Ascending aorta (tissue), 2 donors: ENCODE data around the gene CYP1B1. TPM values are rescaled to one million over a fixed set of nuclear protein-coding genes. Genes with fewer than 3 reads are reported as not detected.
"Not testable (repeated sequence)": the region's sequence is repeated elsewhere in the genome, so short reads cannot be mapped to it uniquely, and the experiment has no call there.

Experiments
- DNase-seq, 2 donors: peaks; one replicate each; pipeline ENCODE4 v3.0.0-alpha.2; 2019; ENCODE audit warnings: low spot score in 2 of 2
- H3K27ac ChIP-seq, 2 donors: fragments of 200-600 bp; sonication (generic); one replicate each; pipeline ENCODE4 v1.5.1; 2016 to 2017; ENCODE audit warnings: mild to moderate bottlenecking in 1 of 2
- H3K27me3 ChIP-seq: fragments of 200-600 bp; sonication (generic); one replicate; pipeline ENCODE4 v1.5.1; 2017
- H3K36me3 ChIP-seq, 2 donors: fragments of 200-600 bp; sonication (generic); one replicate each; pipeline ENCODE4 v1.5.1; 2016
- H3K4me1 ChIP-seq, 2 donors: fragments of 200-600 bp; sonication (generic); one replicate each; pipeline ENCODE4 v1.5.1; 2016 to 2017; ENCODE audit warnings: mild to moderate bottlenecking in 1 of 2
- H3K4me3 ChIP-seq, 2 donors: fragments of 200-600 bp; sonication (generic); one replicate each; pipeline ENCODE4 v1.5.1; 2016 to 2017; ENCODE audit warnings: mild to moderate bottlenecking in 1 of 2
- H3K9me3 ChIP-seq, 2 donors: fragments of 200-600 bp; sonication (generic); one replicate each; pipeline ENCODE4 v1.5.1; 2016
- intact Hi-C: fragments of 100-400 bp; cut with DNase I; formaldehyde crosslinking; loops from one replicate; pipeline ENCODE4 v1.15.1; 2023
- total RNA-seq: library from RNA; depleted of rRNA; stranded (reverse); fragments of >200 nt; gene quantifications from one replicate; pipeline ENCODE4 v1.1.0, GENCODE V29; 2016
- TF ChIP-seq, protein P1 (sequence below), 3 experiments: fragments of 200-600 bp in 2 of 3; fragments of 450-650 bp in 1 of 3; sonication (generic) in 2 of 3; IDR thresholded peaks; one replicate each; pipeline ENCODE4 v1.5.1; 2016 to 2019; ENCODE audit warnings: antibody characterized with exemption in 3 of 3, mild to moderate bottlenecking in 1 of 3, moderate library complexity in 1 of 3

Gene CYP1B1
- total RNA-seq, 1 donor from 2014 or later, result 148 TPM

DNA sequence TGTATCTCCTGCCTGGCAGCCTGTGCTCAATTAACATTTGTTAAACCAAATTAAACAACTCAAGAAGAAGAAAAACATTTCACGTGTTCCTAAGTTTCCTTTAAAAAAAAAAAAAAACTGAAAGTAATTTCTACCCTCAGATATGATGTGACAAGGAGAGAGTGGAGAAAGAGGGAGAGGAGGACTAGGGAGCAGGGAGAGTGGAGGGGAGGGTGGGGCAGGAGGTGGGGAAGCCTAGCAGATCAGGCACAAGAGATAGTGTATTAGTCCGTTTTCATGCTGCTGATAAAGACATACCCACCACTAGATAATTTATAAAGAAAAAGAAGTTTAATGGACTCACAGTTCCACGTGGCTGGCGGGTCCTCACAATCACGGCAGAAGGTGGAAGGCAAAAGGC, 46.4 kb downstream of the CYP1B1 start:
- TF ChIP-seq, protein P1, sequence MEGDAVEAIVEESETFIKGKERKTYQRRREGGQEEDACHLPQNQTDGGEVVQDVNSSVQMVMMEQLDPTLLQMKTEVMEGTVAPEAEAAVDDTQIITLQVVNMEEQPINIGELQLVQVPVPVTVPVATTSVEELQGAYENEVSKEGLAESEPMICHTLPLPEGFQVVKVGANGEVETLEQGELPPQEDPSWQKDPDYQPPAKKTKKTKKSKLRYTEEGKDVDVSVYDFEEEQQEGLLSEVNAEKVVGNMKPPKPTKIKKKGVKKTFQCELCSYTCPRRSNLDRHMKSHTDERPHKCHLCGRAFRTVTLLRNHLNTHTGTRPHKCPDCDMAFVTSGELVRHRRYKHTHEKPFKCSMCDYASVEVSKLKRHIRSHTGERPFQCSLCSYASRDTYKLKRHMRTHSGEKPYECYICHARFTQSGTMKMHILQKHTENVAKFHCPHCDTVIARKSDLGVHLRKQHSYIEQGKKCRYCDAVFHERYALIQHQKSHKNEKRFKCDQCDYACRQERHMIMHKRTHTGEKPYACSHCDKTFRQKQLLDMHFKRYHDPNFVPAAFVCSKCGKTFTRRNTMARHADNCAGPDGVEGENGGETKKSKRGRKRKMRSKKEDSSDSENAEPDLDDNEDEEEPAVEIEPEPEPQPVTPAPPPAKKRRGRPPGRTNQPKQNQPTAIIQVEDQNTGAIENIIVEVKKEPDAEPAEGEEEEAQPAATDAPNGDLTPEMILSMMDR (IDR thresholded peaks at IDR 0.05), result no peak
- no peak overlapping the region for H3K27ac ChIP-seq
- intact Hi-C loops, result no loop called here

DNA sequence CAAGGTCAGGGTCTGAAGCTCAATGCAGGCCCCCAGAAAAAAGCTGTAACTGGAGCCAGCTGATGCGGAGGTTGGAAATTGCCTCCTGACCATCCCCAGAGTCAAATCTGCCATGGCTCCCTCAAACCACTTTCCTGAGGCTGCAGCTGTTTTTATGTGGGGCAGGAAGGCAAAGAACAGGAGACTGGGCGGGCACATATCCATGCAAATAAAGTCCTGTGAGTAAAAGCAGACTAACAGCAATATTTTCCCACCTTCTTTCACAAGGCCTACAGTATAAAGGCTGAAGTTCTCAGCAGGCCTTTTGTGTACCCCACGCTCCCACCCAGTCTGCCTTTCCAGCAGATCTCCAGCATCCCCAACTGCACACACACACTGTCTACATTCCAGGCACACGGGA, 47.1 kb downstream of the CYP1B1 start:
- no peaks in the 10 kb centered on the region for H3K27me3 ChIP-seq
- DNase-seq, result no peak
- intact Hi-C loops, result no loop called here

More for the DNA sequence above, 46.4 kb downstream of the CYP1B1 start:
- no peak for DNase-seq
- no peaks in the 10 kb centered on the region for H3K27me3 ChIP-seq
- H3K4me1 ChIP-seq, result no peaks in the 10 kb centered on the region
- H3K9me3 ChIP-seq, result no peaks in the 10 kb centered on the region
- H3K36me3 ChIP-seq, result no peaks in the 10 kb centered on the region
- no peak overlapping the region for H3K4me3 ChIP-seq

DNA sequence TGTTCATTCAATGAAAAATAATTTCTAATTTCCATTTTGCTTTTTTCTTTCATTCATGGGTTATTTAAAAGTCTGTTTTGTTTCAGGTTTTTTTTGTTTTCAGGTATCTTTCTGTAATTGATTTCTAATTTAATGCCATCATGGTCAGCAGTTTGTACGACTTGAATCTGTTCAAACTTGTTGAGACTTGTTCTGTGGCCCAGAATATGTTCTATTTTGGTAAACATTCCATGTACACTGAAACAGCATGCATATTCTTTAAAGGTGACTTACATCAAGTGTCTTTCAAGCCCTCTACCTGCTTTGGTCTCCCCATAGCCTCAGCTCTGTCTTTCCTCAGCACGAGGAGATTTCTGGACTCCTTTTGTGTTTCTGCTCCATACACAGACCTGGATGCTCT, 49.1 kb downstream of the CYP1B1 start:
- no peaks in the 10 kb centered on the region for H3K27me3 ChIP-seq
- H3K36me3 ChIP-seq, result no peaks in the 10 kb centered on the region
- H3K4me3 ChIP-seq, result no peak overlapping the region
- intact Hi-C loops, result no loop called here
- no peak for DNase-seq
- H3K27ac ChIP-seq, result no peak overlapping the region
- H3K4me1 ChIP-seq, result no peaks in the 10 kb centered on the region
- TF ChIP-seq, protein P1 (IDR thresholded peaks at IDR 0.05), result no peak
- no peaks in the 10 kb centered on the region for H3K9me3 ChIP-seq

More for the DNA sequence above, 47.1 kb downstream of the CYP1B1 start:
- no peaks in the 10 kb centered on the region for H3K36me3 ChIP-seq
- H3K4me3 ChIP-seq, result no peak overlapping the region
- TF ChIP-seq, protein P1 (IDR thresholded peaks at IDR 0.05), result no peak
- no peaks in the 10 kb centered on the region for H3K9me3 ChIP-seq
- no peaks in the 10 kb centered on the region for H3K4me1 ChIP-seq
- no peak overlapping the region for H3K27ac ChIP-seq

DNA sequence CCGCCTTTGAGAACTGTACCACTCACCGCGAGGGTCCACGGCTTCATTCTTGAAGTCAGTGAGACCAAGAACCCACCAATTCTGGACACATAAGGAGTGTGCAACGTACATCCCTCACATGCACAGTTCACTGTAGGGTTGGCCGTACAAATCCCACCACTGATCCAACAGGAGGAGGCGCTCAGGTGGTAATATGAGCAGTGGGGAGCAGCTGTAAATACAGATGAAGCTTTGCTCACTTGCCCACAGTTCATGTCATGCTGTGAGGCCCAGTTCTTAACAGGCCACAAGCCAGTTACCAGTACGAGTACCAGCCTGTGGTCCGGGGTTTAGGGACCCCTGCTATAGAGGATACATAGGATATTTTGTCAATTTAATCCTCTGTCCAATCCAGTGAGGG, 54.4 kb downstream of the CYP1B1 start:
- H3K27me3 ChIP-seq, result no peaks in the 10 kb centered on the region
- TF ChIP-seq, protein P1 (IDR thresholded peaks at IDR 0.05), result no peak
- intact Hi-C loops, result no loop called here
- no peak for DNase-seq
- no peaks in the 10 kb centered on the region for H3K4me1 ChIP-seq
- H3K27ac ChIP-seq, result no peak overlapping the region
- H3K9me3 ChIP-seq, result no peaks in the 10 kb centered on the region
- H3K4me3 ChIP-seq, result no peak overlapping the region
- H3K36me3 ChIP-seq, result no peaks in the 10 kb centered on the region

DNA sequence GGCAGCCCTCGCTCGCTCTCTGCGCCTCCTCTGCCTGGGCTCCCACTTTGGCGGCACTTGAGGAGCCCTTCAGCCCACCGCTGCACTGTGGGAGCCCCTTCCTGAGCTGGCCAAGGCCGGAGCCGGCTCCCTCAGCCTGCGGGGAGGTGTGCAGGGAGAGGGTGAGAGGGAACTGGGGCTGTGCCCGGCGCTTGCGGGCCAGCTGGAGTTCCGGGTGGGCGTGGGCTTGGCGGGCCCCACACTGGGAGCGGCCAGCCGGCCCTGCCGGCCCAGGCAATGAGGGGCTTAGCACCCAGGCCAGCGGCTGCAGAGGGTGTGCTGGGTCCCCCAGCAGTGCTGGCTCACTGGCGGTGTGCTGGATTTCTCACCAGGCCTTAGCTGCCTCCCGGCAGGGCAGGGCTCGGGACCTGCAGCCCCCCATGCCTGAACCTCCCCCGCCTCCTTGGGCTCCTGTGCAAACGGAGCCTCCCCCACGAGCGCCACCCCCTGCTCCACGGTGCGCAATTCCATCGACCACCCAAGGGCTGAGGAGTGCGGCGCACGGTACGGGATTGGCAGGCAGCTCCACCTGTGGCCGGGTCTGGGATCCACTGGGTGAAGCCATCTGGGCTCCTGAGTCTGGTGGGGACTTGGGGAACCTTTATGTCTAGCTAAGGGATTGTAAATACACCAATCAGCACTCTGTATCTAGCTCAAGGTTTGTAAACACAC, 55.4 kb downstream of the CYP1B1 start:
- DNase-seq, intact Hi-C loops, H3K36me3 ChIP-seq, H3K27ac ChIP-seq, H3K9me3 ChIP-seq, H3K4me3 ChIP-seq, H3K4me1 ChIP-seq, H3K27me3 ChIP-seq: not testable (repeated sequence)

DNA sequence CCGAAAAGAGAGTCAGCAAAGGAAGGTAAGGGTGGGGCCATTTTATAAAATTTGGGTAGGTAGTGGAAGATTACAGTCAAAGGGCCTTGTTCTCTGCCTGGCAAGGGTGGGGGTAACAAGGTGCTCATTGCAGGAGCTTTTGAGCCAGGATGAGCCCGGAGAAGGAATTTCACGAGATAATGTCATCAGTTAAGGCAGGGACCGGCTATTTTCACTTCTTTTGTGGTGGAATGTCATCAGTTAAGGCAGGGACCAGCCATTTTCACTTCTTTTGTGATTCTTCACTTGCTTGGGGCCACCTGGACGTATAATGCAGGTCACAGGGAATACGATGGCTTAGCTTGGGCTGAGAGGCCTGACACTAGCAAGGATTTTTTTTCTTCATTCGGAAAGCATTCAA, 58.1 kb downstream of the CYP1B1 start:
- no peaks in the 10 kb centered on the region for H3K4me1 ChIP-seq
- H3K4me3 ChIP-seq, result no peak overlapping the region
- no peaks in the 10 kb centered on the region for H3K36me3 ChIP-seq
- no peaks in the 10 kb centered on the region for H3K27me3 ChIP-seq
- no peaks in the 10 kb centered on the region for H3K9me3 ChIP-seq
- TF ChIP-seq, protein P1 (IDR thresholded peaks at IDR 0.05), result no peak
- DNase-seq, result no peak
- intact Hi-C loops, result no loop called here
- no peak overlapping the region for H3K27ac ChIP-seq

Other genes with a start within 250 kb of the CYP1B1 start
- gene RMDN2, start 150.9 kb downstream of the CYP1B1 start, total RNA-seq, result 0.21 TPM